ENCODE data around the gene NPAS3.
"Not testable (repeated sequence)": the region's sequence is repeated elsewhere in the genome, so short reads cannot be mapped to it uniquely, and the experiment has no call there.

DNA sequence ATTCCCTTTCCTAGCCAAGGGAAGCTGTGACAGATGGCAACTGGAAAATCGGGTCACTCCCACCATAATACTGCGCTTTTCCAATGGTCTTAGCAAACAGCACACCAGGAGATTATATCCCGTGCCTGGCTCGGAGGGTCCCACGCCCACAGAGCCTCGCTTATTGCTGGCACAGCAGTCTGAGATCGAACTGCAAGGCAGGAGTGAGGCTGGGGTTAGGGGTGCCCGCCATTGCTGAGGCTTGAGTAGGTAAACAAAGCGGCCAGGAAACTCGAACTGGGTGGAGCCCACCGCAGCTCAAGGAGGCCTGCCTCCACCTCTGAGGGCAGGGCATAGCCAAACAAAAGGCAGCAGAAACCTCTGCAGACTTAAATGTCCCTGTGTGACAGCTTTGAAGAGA lies 149.6 kb downstream of the NPAS3 start:
- TF ChIP-seq, protein P1, sequence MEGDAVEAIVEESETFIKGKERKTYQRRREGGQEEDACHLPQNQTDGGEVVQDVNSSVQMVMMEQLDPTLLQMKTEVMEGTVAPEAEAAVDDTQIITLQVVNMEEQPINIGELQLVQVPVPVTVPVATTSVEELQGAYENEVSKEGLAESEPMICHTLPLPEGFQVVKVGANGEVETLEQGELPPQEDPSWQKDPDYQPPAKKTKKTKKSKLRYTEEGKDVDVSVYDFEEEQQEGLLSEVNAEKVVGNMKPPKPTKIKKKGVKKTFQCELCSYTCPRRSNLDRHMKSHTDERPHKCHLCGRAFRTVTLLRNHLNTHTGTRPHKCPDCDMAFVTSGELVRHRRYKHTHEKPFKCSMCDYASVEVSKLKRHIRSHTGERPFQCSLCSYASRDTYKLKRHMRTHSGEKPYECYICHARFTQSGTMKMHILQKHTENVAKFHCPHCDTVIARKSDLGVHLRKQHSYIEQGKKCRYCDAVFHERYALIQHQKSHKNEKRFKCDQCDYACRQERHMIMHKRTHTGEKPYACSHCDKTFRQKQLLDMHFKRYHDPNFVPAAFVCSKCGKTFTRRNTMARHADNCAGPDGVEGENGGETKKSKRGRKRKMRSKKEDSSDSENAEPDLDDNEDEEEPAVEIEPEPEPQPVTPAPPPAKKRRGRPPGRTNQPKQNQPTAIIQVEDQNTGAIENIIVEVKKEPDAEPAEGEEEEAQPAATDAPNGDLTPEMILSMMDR (IDR thresholded peaks at IDR 0.05; ENCODE audit: extremely low read depth in 1 of 2, insufficient read depth in 1 of 2, low read depth in 1 of 2, low read length in 2 of 2): not testable (repeated sequence)
- TF ChIP-seq GATA2 (IDR thresholded peaks at IDR 0.05; ENCODE audit: insufficient read depth, insufficient read length, low read depth, low read length); EZH2 (IDR thresholded peaks at IDR 0.05; ENCODE audit: borderline replicate concordance, low read depth, low read length, severe bottlenecking); POLR2AphosphoS5 (IDR thresholded peaks at IDR 0.05; ENCODE audit: insufficient read depth, low read depth, low read length); MYC (IDR thresholded peaks at IDR 0.05; ENCODE audit: low read depth, low read length); POLR2A (IDR thresholded peaks at IDR 0.05; ENCODE audit: low read depth, low read length); FOS (IDR thresholded peaks at IDR 0.05; ENCODE audit: borderline replicate concordance, insufficient read depth, low read length): not testable (repeated sequence)
- TF ChIP-seq, protein P2, sequence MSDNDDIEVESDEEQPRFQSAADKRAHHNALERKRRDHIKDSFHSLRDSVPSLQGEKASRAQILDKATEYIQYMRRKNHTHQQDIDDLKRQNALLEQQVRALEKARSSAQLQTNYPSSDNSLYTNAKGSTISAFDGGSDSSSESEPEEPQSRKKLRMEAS (IDR thresholded peaks at IDR 0.05; ENCODE audit: insufficient read depth, insufficient read length): not testable (repeated sequence)

All from endothelial cell of umbilical vein (primary cell).